ENCODE measurements around the gene NOS1AP. TPM values are rescaled to one million over a fixed set of nuclear protein-coding genes. Genes with fewer than 3 reads are reported as not detected.

NOS1AP gene
- total RNA-seq, 1 donor from 2014 or later: 4.9 TPM

GRCh38 chr1:162270016-162270770 lies 200.7 kb downstream of the NOS1AP start:
- intact Hi-C loops (cut with DNase I): no loop called here
- TF ChIP-seq, protein P1, sequence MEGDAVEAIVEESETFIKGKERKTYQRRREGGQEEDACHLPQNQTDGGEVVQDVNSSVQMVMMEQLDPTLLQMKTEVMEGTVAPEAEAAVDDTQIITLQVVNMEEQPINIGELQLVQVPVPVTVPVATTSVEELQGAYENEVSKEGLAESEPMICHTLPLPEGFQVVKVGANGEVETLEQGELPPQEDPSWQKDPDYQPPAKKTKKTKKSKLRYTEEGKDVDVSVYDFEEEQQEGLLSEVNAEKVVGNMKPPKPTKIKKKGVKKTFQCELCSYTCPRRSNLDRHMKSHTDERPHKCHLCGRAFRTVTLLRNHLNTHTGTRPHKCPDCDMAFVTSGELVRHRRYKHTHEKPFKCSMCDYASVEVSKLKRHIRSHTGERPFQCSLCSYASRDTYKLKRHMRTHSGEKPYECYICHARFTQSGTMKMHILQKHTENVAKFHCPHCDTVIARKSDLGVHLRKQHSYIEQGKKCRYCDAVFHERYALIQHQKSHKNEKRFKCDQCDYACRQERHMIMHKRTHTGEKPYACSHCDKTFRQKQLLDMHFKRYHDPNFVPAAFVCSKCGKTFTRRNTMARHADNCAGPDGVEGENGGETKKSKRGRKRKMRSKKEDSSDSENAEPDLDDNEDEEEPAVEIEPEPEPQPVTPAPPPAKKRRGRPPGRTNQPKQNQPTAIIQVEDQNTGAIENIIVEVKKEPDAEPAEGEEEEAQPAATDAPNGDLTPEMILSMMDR (IDR thresholded peaks at IDR 0.05): no peak
- no peaks in the 10 kb centered on the region for H3K9me3 ChIP-seq
- H3K27me3 ChIP-seq: no peaks in the 10 kb centered on the region
- no peaks in the 10 kb centered on the region for H3K36me3 ChIP-seq
- no peak overlapping the region for H3K27ac ChIP-seq
- no peak overlapping the region for H3K4me3 ChIP-seq
- ATAC-seq: no peak
- DNase-seq: no peak
- H3K4me1 ChIP-seq: no peaks in the 10 kb centered on the region

- Histone ChIP-seq H3K9me3 (no peaks in the 10 kb centered on the region), H3K4me1 (no peaks in the 10 kb centered on the region), H3K36me3 (no peaks in the 10 kb centered on the region), H3K4me3 (no peak overlapping the region), H3K27me3 (no peaks in the 10 kb centered on the region), H3K27ac (no peak overlapping the region)
- no peak for ATAC-seq
- intact Hi-C loops (cut with DNase I): no loop called here
- TF ChIP-seq, protein P1 (IDR thresholded peaks at IDR 0.05): no peak
- DNase-seq: no peak
Measured at GRCh38 chr1:162271972-162272371, 202.5 kb downstream of the NOS1AP start.

DNA sequence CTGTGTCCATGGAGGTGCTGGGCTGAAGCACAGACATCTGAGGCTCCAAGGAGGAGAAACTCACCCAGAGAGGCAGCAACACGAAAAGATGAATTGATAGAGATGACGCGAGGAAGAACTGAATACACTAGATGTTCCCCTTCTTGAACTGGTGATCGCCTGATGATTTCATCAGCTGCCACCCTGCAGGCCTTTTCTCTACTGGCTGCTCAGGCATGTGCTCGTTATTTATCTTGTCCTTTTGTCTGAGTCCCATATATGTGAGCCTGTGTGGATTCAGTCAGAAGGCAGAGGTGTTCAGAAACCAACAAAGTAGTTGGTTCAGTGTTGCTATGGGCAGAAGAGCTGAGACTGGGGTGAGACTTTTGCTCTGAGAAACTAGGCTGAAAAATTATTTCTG lies 202.9 kb downstream of the NOS1AP start:
- no peaks in the 10 kb centered on the region for H3K4me1 ChIP-seq
- TF ChIP-seq, protein P1 (IDR thresholded peaks at IDR 0.05): no peak
- ATAC-seq (no peak), DNase-seq (no peak)
- no peaks in the 10 kb centered on the region for H3K9me3 ChIP-seq
- H3K36me3 ChIP-seq: no peaks in the 10 kb centered on the region
- H3K4me3 ChIP-seq: no peak overlapping the region
- H3K27ac ChIP-seq: no peak overlapping the region
- intact Hi-C loops (cut with DNase I): no loop called here
- no peaks in the 10 kb centered on the region for H3K27me3 ChIP-seq

- TF ChIP-seq, protein P1 (IDR thresholded peaks at IDR 0.05): no peak
- ATAC-seq: no peak
- DNase-seq: no peak
- H3K36me3 ChIP-seq: no peaks in the 10 kb centered on the region
- no peaks in the 10 kb centered on the region for H3K4me1 ChIP-seq
- no peaks in the 10 kb centered on the region for H3K27me3 ChIP-seq
- no peaks in the 10 kb centered on the region for H3K9me3 ChIP-seq
- no peak overlapping the region for H3K4me3 ChIP-seq
- no peak overlapping the region for H3K27ac ChIP-seq
- intact Hi-C loops (cut with DNase I): loop anchor here (5.0 kb wide), 1 partner anchor 218 kb away; no protein-coding TSS in a partner anchor
Measured at GRCh38 chr1:162275622-162276175, 206.2 kb downstream of the NOS1AP start.

- Histone ChIP-seq H3K27ac (no peak overlapping the region), H3K4me3 (no peak overlapping the region), H3K4me1 (no peaks in the 10 kb centered on the region), H3K9me3 (no peaks in the 10 kb centered on the region), H3K36me3 (no peaks in the 10 kb centered on the region), H3K27me3 (no peaks in the 10 kb centered on the region)
- TF ChIP-seq, protein P1 (IDR thresholded peaks at IDR 0.05): peak; percentile 51
- ATAC-seq: peak; percentile 79
- no peak for DNase-seq
- intact Hi-C loops (cut with DNase I): loop anchor here (5.0 kb wide), 1 partner anchor 219 kb away; no protein-coding TSS in a partner anchor
Measured at GRCh38 chr1:162276493-162276892, 207.0 kb downstream of the NOS1AP start.

Measured in upper lobe of right lung (tissue), 1 donor.